SK-N-MC (cell line): Measurements from ENCODE around the gene TFAP2E.

Source experiments
- DNase-seq: peaks from one replicate; pipeline ENCODE4 v3.0.0-alpha.2; 2011; ENCODE audit warnings: low read depth, low spot score
- H3K27ac ChIP-seq: fragments of 200-600 bp; sonication (generic); 2 replicates; pipeline ENCODE4 v1.5.1; 2016; ENCODE audit warnings: mixed run types
- H3K36me3 ChIP-seq: fragments of 200-600 bp; sonication (generic); 2 replicates; pipeline ENCODE4 v1.6.1; 2017; ENCODE audit warnings: antibody characterized with exemption, low read length, mixed read lengths; ENCODE audit not compliant: insufficient read depth
- H3K4me3 ChIP-seq: fragments of 200-600 bp; sonication (generic); 2 replicates; pipeline ENCODE4 v1.5.1; 2016
- H3K9ac ChIP-seq: fragments of 200-600 bp; sonication (generic); 2 replicates; pipeline ENCODE4 v1.8.0; 2017; ENCODE audit warnings: mixed run types, mixed read lengths; ENCODE audit not compliant: insufficient read length
- H3K9me3 ChIP-seq: fragments of 200-600 bp; sonication (generic); 2 replicates; pipeline ENCODE4 v1.6.1; 2017; ENCODE audit warnings: low read depth, mild to moderate bottlenecking, antibody characterized with exemption, low read length, moderate library complexity, mixed read lengths
- EZH2 ChIP-seq: fragments of 200-600 bp; sonication (generic); IDR thresholded peaks from one replicate; pipeline ENCODE4 v1.6.1; 2017; ENCODE audit warnings: antibody characterized with exemption
- FOXP2 ChIP-seq: optimal IDR thresholded peaks from 2 replicates; pipeline ENCODE3; 2011; ENCODE audit warnings: mild to moderate bottlenecking, moderate library complexity; ENCODE audit not compliant: insufficient read depth; ENCODE audit errors: extremely low read length, control extremely low read depth
- POLR2AphosphoS5 ChIP-seq: IDR thresholded peaks from 2 replicates; pipeline ENCODE4 v1.6.1; 2012; ENCODE audit warnings: mild to moderate bottlenecking, low read depth, low read length, borderline replicate concordance

The TFAP2E gene

DNA sequence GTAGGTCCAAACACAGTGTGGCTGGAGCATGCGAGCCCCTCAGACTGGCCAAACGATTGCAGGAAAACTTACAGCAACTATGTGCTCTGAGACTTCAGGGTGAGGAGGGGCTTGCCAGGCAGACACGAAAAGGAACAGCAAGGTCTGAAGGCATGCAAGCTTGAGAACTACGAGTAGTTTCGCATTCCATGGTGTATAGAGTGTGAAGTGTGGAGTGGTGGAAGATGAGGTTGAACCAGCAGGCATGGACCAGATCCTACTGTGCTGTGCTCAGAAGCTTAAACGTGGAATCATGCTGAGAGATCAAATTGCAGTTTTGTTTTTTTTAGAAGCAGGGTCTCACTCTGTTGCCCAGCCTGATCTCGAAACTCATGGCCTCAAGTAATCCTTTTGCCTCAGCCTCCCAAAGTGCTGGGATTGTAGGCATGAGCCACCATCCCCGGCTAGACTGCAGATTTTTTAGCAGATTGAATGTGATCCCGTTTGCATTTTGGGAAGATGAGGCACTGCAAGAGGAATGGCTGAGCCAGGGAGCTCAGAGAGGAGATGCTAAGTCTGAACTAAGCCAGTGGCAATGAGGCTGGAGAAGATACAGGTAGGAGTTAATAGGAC lies 5.1 kb upstream of the TFAP2E start:
- no peak overlapping the region for H3K27ac ChIP-seq
- TF ChIP-seq EZH2 (no peak), FOXP2 (no peak), POLR2AphosphoS5 (0 out of 2 replicates have a peak, but pooled peaks have one; percentile 5)
- DNase-seq: no peak
- H3K4me3 ChIP-seq: no peak overlapping the region
- no peaks in the 10 kb centered on the region for H3K9me3 ChIP-seq
- H3K9ac ChIP-seq: no peak overlapping the region
- H3K36me3 ChIP-seq: no peaks in the 10 kb centered on the region

- peak; percentile 37 for DNase-seq
- H3K36me3 ChIP-seq: no peaks in the 10 kb centered on the region
Measured at GRCh38 chr1:35568975-35569395, 4.1 kb upstream of the TFAP2E start.

DNA sequence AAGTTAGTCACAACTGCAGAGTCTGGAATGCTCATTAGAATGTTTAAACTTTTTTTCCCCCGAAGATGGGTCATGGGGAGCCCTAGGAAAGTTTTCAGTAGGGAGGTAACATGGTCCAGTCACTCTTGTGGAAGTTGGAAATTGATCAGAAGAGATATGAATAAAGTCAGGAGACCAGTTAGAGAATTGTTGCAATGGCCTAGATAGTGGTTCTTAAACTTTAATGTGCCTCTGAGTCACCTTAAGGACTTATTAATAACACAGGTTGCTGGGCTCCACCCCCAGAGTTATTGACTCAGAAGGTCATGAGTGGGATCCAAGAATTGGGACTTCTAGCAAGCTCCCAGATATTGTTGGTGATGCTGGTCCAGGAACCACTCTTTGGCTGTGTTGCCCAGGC lies 3.2 kb upstream of the TFAP2E start:
- no peak overlapping the region for H3K27ac ChIP-seq
- TF ChIP-seq EZH2 (no peak), FOXP2 (no peak), POLR2AphosphoS5 (no peak)
- no peak overlapping the region for H3K9ac ChIP-seq
- no peaks in the 10 kb centered on the region for H3K9me3 ChIP-seq
- no peaks in the 10 kb centered on the region for H3K36me3 ChIP-seq
- DNase-seq: no peak
- no peak overlapping the region for H3K4me3 ChIP-seq

More at GRCh38 chr1:35568975-35569395, 4.1 kb upstream of the TFAP2E start:
- no peak overlapping the region for H3K27ac ChIP-seq
- TF ChIP-seq POLR2AphosphoS5 (no peak), FOXP2 (no peak), EZH2 (no peak)
- no peak overlapping the region for H3K9ac ChIP-seq
- no peak overlapping the region for H3K4me3 ChIP-seq
- no peaks in the 10 kb centered on the region for H3K9me3 ChIP-seq

DNA sequence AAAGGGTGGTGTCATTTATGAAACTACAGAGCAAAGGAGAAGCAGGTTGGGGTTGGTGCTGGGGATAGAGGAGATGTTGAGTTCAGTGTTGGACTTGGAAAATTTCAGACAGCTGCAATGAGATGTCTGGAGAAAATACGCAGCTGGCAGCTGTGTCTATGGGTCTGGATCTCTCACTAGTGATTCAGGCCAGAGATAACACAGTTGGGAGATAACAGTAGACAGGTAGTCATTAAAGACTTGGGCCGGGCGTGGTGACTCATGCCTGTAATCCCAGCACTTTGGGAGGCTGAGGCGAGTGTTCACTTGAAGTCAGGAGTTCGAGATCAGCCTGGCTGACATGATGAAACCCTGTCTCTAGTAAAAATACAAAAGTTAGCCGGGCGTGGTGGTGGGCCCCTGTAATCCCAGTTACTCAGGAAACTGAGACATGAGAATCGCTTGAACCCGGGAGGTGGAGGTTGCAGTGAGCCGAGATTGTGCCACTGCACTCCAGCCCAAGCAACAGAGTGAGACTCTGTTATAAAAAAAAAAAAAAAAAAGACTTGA lies 2.5 kb upstream of the TFAP2E start:
- H3K36me3 ChIP-seq: no peaks in the 10 kb centered on the region
- DNase-seq: no peak
- H3K9me3 ChIP-seq: no peaks in the 10 kb centered on the region
- TF ChIP-seq FOXP2: no peak
- TF ChIP-seq EZH2: no peak
- no peak for TF ChIP-seq POLR2AphosphoS5
- no peak overlapping the region for H3K9ac ChIP-seq
- no peak overlapping the region for H3K4me3 ChIP-seq
- no peak overlapping the region for H3K27ac ChIP-seq

GRCh38 chr1:35571263-35571662 lies 1.9 kb upstream of the TFAP2E start:
- no peak overlapping the region for H3K9ac ChIP-seq
- TF ChIP-seq POLR2AphosphoS5 (no peak), FOXP2 (no peak), EZH2 (no peak)
- H3K36me3 ChIP-seq: no peaks in the 10 kb centered on the region
- no peaks in the 10 kb centered on the region for H3K9me3 ChIP-seq
- DNase-seq: no peak
- no peak overlapping the region for H3K27ac ChIP-seq
- no peak overlapping the region for H3K4me3 ChIP-seq

DNA sequence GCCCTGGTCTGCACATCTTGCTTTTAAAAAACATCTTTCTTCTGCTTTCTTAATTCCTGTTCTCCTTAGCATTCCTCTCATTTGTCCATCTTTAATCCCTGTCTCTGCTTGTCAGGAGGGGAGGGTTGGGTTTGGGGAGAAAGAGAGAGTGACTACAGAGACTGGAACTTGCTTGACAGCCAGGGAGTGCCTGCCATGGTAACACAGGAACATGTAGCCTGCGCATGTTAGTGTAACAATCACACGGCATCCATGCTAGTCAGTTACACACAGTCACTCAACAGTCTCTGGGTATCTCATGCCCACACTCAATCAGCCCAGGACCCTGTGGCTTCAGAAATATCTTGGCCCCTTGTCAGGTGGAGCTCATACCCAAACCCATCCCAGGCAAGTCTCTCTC lies 818 bp upstream of the TFAP2E start:
- Histone ChIP-seq H3K9ac (no peak overlapping the region), H3K36me3 (no peaks in the 10 kb centered on the region), H3K4me3 (no peak overlapping the region), H3K27ac (no peak overlapping the region), H3K9me3 (no peaks in the 10 kb centered on the region)
- DNase-seq: no peak
- TF ChIP-seq POLR2AphosphoS5: no peak
- TF ChIP-seq FOXP2: no peak
- TF ChIP-seq EZH2: no peak

DNA sequence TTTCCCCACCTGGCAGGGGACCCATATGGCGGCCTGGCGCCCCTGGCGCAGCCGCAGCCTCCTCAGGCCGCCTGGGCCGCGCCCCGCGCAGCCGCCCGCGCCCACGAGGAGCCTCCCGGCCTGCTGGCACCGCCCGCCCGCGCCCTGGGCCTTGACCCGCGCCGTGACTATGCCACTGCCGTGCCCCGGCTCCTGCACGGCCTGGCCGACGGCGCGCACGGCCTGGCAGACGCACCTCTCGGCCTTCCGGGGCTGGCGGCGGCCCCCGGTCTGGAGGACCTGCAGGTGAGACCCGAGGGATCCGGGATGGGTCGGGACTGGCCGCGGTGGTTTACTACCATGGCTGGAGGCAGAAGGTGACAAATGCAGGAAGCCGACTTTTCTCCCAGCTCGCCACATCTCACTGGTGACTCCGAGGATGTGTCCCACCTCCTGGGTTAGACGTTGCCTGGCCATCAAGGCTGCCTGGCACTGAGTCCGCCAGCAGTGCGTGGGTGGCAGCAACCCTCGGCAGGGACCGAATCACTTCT lies 1.1 kb downstream of the TFAP2E start:
- Histone ChIP-seq H3K9me3 (no peaks in the 10 kb centered on the region), H3K27ac (no peak overlapping the region), H3K4me3 (no peak overlapping the region), H3K36me3 (no peaks in the 10 kb centered on the region), H3K9ac (no peak overlapping the region)
- no peak for DNase-seq
- no peak for TF ChIP-seq POLR2AphosphoS5

GRCh38 chr1:35574655-35575415 lies 1.7 kb downstream of the TFAP2E start:
- TF ChIP-seq FOXP2 (no peak), POLR2AphosphoS5 (no peak), EZH2 (no peak)
- H3K9ac ChIP-seq: no peak overlapping the region
- H3K36me3 ChIP-seq: no peaks in the 10 kb centered on the region
- no peaks in the 10 kb centered on the region for H3K9me3 ChIP-seq
- DNase-seq: no peak
- H3K4me3 ChIP-seq: no peak overlapping the region
- H3K27ac ChIP-seq: no peak overlapping the region
